K562 (cell line): ENCODE data around the gene TUBE1.

Source experiments
- ETV6 ChIP-seq, 3 experiments: fragments of 150-350 bp in 1 of 3; sonication (generic) in 1 of 3; formaldehyde crosslinking in 1 of 3; IDR thresholded peaks; 2 replicates each; pipeline versions ENCODE4 v1.6.1 to v1.8.0; 2014 to 2022; ENCODE audit warnings: borderline replicate concordance in 2 of 3, low read depth in 2 of 3, antibody characterized with exemption in 1 of 3, low read length in 1 of 3, mild to moderate bottlenecking in 1 of 3, missing genetic modification reagents in 1 of 3
- PCBP1 ChIP-seq: fragments of 200-400 bp; formaldehyde crosslinking; IDR thresholded peaks from 2 replicates; pipeline ENCODE4 v1.6.1; 2018; ENCODE audit warnings: mild to moderate bottlenecking, low read depth, low read length; ENCODE audit not compliant: poor library complexity, severe bottlenecking
- PHF20 ChIP-seq: fragments of 450-650 bp; IDR thresholded peaks from 2 replicates; pipeline ENCODE4 v1.6.1; 2018; ENCODE audit not compliant: partially characterized antibody
- RCOR1 ChIP-seq, 2 experiments: IDR thresholded peaks; 2 replicates each; pipeline ENCODE4 v1.6.1; 2012; ENCODE audit warnings: low read depth in 2 of 2, low read length in 2 of 2, borderline replicate concordance in 1 of 2, improper control_type of control experiment in 1 of 2
- TF ChIP-seq, protein P1 (sequence below): fragments of 250-450 bp; sonication (Bioruptor Pico); IDR thresholded peaks from 2 replicates; pipeline ENCODE4 v1.8.0; 2021; ENCODE audit warnings: mild to moderate bottlenecking, moderate library complexity

- TF ChIP-seq, protein P1, sequence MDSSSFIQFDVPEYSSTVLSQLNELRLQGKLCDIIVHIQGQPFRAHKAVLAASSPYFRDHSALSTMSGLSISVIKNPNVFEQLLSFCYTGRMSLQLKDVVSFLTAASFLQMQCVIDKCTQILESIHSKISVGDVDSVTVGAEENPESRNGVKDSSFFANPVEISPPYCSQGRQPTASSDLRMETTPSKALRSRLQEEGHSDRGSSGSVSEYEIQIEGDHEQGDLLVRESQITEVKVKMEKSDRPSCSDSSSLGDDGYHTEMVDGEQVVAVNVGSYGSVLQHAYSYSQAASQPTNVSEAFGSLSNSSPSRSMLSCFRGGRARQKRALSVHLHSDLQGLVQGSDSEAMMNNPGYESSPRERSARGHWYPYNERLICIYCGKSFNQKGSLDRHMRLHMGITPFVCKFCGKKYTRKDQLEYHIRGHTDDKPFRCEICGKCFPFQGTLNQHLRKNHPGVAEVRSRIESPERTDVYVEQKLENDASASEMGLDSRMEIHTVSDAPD = no peak
- TF ChIP-seq PHF20 = no peak
- no peak for TF ChIP-seq ETV6 (IDR thresholded peaks at IDR 0.05; ENCODE audit: borderline replicate concordance in 1 of 2, low read depth in 2 of 2, low read length in 1 of 2)
- TF ChIP-seq ETV6 (CRISPR knock-in tag; IDR thresholded peaks at IDR 0.05; ENCODE audit: borderline replicate concordance) = no peak
- TF ChIP-seq PCBP1 = no peak
- no peak for TF ChIP-seq RCOR1 (IDR thresholded peaks at IDR 0.05; ENCODE audit: borderline replicate concordance in 1 of 2, low read depth in 2 of 2, low read length in 2 of 2)
Measured at GRCh38 chr6:112044856-112045255, 42.4 kb downstream of the TUBE1 start.
